ENCODE measurements around the gene PLPP4. TPM values are rescaled to one million over a fixed set of nuclear protein-coding genes. Genes with fewer than 3 reads are reported as not detected.

Gene PLPP4
- total RNA-seq, 1 experiment from 2014 or later = 3.5 TPM

GRCh38 chr10:120542591-120542990, 85.6 kb downstream of the PLPP4 start:
- Histone ChIP-seq H3K4me3 (ENCODE audit: insufficient read depth, low read depth, low read length) (no peak overlapping the region), H3K27me3 (ENCODE audit: control insufficient read depth, insufficient read depth, low read length) (no peaks in the 10 kb centered on the region), H3K36me3 (replicated peaks; ENCODE audit: control insufficient read depth, insufficient read depth, low read length) (no peaks in the 10 kb centered on the region)
- DNase-seq = no peak

- no peak for DNase-seq
- Histone ChIP-seq H3K4me3 (ENCODE audit: insufficient read depth, low read depth, low read length) (no peak overlapping the region), H3K36me3 (replicated peaks; ENCODE audit: control insufficient read depth, insufficient read depth, low read length) (no peaks in the 10 kb centered on the region), H3K27me3 (ENCODE audit: control insufficient read depth, insufficient read depth, low read length) (no peaks in the 10 kb centered on the region)
Measured at GRCh38 chr10:120543291-120543690, 86.3 kb downstream of the PLPP4 start.

- H3K36me3 ChIP-seq (replicated peaks; ENCODE audit: control insufficient read depth, insufficient read depth, low read length) = no peaks in the 10 kb centered on the region
- DNase-seq = no peak
- H3K4me3 ChIP-seq (ENCODE audit: insufficient read depth, low read depth, low read length) = no peak overlapping the region
- no peaks in the 10 kb centered on the region for H3K27me3 ChIP-seq (ENCODE audit: control insufficient read depth, insufficient read depth, low read length)
Measured at GRCh38 chr10:120548210-120548609, 91.2 kb downstream of the PLPP4 start.

GRCh38 chr10:120552262-120552661, 95.2 kb downstream of the PLPP4 start:
- H3K4me3 ChIP-seq (ENCODE audit: insufficient read depth, low read depth, low read length) = no peak overlapping the region
- H3K36me3 ChIP-seq (replicated peaks; ENCODE audit: control insufficient read depth, insufficient read depth, low read length) = no peaks in the 10 kb centered on the region
- H3K27me3 ChIP-seq (ENCODE audit: control insufficient read depth, insufficient read depth, low read length) = no peaks in the 10 kb centered on the region; the same call in 1 of the 2 replicates
- DNase-seq = no peak

GRCh38 chr10:120553911-120554310, 96.9 kb downstream of the PLPP4 start:
- H3K27me3 ChIP-seq (ENCODE audit: control insufficient read depth, insufficient read depth, low read length) = no peaks in the 10 kb centered on the region; the same call in 1 of the 2 replicates
- DNase-seq = no peak
- no peaks in the 10 kb centered on the region for H3K36me3 ChIP-seq (replicated peaks; ENCODE audit: control insufficient read depth, insufficient read depth, low read length)
- no peak overlapping the region for H3K4me3 ChIP-seq (ENCODE audit: insufficient read depth, low read depth, low read length)

- H3K27me3 ChIP-seq (ENCODE audit: control insufficient read depth, insufficient read depth, low read length) = no peaks in the 10 kb centered on the region; the same call in 1 of the 2 replicates
- no peak overlapping the region for H3K4me3 ChIP-seq (ENCODE audit: insufficient read depth, low read depth, low read length)
- no peaks in the 10 kb centered on the region for H3K36me3 ChIP-seq (replicated peaks; ENCODE audit: control insufficient read depth, insufficient read depth, low read length)
- no peak for DNase-seq
Measured at GRCh38 chr10:120555436-120555835, 98.4 kb downstream of the PLPP4 start.

GRCh38 chr10:120555842-120556532, 99.0 kb downstream of the PLPP4 start:
- no peak for DNase-seq
- H3K4me3 ChIP-seq (ENCODE audit: insufficient read depth, low read depth, low read length) = no peak overlapping the region
- H3K27me3 ChIP-seq (ENCODE audit: control insufficient read depth, insufficient read depth, low read length) = no peaks in the 10 kb centered on the region; the same call in 1 of the 2 replicates
- no peaks in the 10 kb centered on the region for H3K36me3 ChIP-seq (replicated peaks; ENCODE audit: control insufficient read depth, insufficient read depth, low read length)

GRCh38 chr10:120557311-120557710, 100.3 kb downstream of the PLPP4 start:
- no peak for DNase-seq
- Histone ChIP-seq H3K4me3 (ENCODE audit: insufficient read depth, low read depth, low read length) (no peak overlapping the region), H3K27me3 (ENCODE audit: control insufficient read depth, insufficient read depth, low read length) (no peaks in the 10 kb centered on the region; the same call in 1 of the 2 replicates), H3K36me3 (replicated peaks; ENCODE audit: control insufficient read depth, insufficient read depth, low read length) (no peaks in the 10 kb centered on the region)

GRCh38 chr10:120559800-120560199, 102.8 kb downstream of the PLPP4 start:
- Histone ChIP-seq H3K36me3 (replicated peaks; ENCODE audit: control insufficient read depth, insufficient read depth, low read length) (no peaks in the 10 kb centered on the region), H3K4me3 (ENCODE audit: insufficient read depth, low read depth, low read length) (no peak overlapping the region), H3K27me3 (ENCODE audit: control insufficient read depth, insufficient read depth, low read length) (no peaks in the 10 kb centered on the region; the same call in 1 of the 2 replicates)
- DNase-seq = no peak

- no peak overlapping the region for H3K4me3 ChIP-seq (ENCODE audit: insufficient read depth, low read depth, low read length)
- no peaks in the 10 kb centered on the region for H3K36me3 ChIP-seq (replicated peaks; ENCODE audit: control insufficient read depth, insufficient read depth, low read length)
- no peak for DNase-seq
- no peaks in the 10 kb centered on the region for H3K27me3 ChIP-seq (ENCODE audit: control insufficient read depth, insufficient read depth, low read length)
Measured at GRCh38 chr10:120562956-120563355, 105.9 kb downstream of the PLPP4 start.

- H3K27me3 ChIP-seq (ENCODE audit: control insufficient read depth, insufficient read depth, low read length) = no peaks in the 10 kb centered on the region
- no peaks in the 10 kb centered on the region for H3K36me3 ChIP-seq (replicated peaks; ENCODE audit: control insufficient read depth, insufficient read depth, low read length)
- no peak for DNase-seq
- H3K4me3 ChIP-seq (ENCODE audit: insufficient read depth, low read depth, low read length) = no peak overlapping the region
Measured at GRCh38 chr10:120570418-120570817, 113.4 kb downstream of the PLPP4 start.

GRCh38 chr10:120571266-120571665, 114.2 kb downstream of the PLPP4 start:
- Histone ChIP-seq H3K4me3 (ENCODE audit: insufficient read depth, low read depth, low read length) (no peak overlapping the region), H3K36me3 (replicated peaks; ENCODE audit: control insufficient read depth, insufficient read depth, low read length) (no peaks in the 10 kb centered on the region), H3K27me3 (ENCODE audit: control insufficient read depth, insufficient read depth, low read length) (no peaks in the 10 kb centered on the region)
- DNase-seq = no peak

GRCh38 chr10:120572307-120572706, 115.3 kb downstream of the PLPP4 start:
- H3K27me3 ChIP-seq (ENCODE audit: control insufficient read depth, insufficient read depth, low read length) = no peaks in the 10 kb centered on the region
- H3K4me3 ChIP-seq (ENCODE audit: insufficient read depth, low read depth, low read length) = no peak overlapping the region
- no peaks in the 10 kb centered on the region for H3K36me3 ChIP-seq (replicated peaks; ENCODE audit: control insufficient read depth, insufficient read depth, low read length)
- DNase-seq = no peak

GRCh38 chr10:120573355-120573754, 116.3 kb downstream of the PLPP4 start:
- Histone ChIP-seq H3K27me3 (ENCODE audit: control insufficient read depth, insufficient read depth, low read length) (no peaks in the 10 kb centered on the region), H3K36me3 (replicated peaks; ENCODE audit: control insufficient read depth, insufficient read depth, low read length) (no peaks in the 10 kb centered on the region), H3K4me3 (ENCODE audit: insufficient read depth, low read depth, low read length) (no peak overlapping the region)
- no peak for DNase-seq

- Histone ChIP-seq H3K27me3 (ENCODE audit: control insufficient read depth, insufficient read depth, low read length) (no peaks in the 10 kb centered on the region), H3K36me3 (replicated peaks; ENCODE audit: control insufficient read depth, insufficient read depth, low read length) (no peaks in the 10 kb centered on the region), H3K4me3 (ENCODE audit: insufficient read depth, low read depth, low read length) (no peak overlapping the region)
- DNase-seq = no peak
Measured at GRCh38 chr10:120574981-120575380, 118.0 kb downstream of the PLPP4 start.

- no peaks in the 10 kb centered on the region for H3K27me3 ChIP-seq (ENCODE audit: control insufficient read depth, insufficient read depth, low read length)
- H3K4me3 ChIP-seq (ENCODE audit: insufficient read depth, low read depth, low read length) = no peak overlapping the region
- no peak for DNase-seq
- no peaks in the 10 kb centered on the region for H3K36me3 ChIP-seq (replicated peaks; ENCODE audit: control insufficient read depth, insufficient read depth, low read length)
Measured at GRCh38 chr10:120575411-120575810, 118.4 kb downstream of the PLPP4 start.
